DOHH2 (cell line): ENCODE data around the gene GTF3A.

ENCODE experiments used
- EZH2phosphoT487 ChIP-seq: fragments of 200-600 bp; sonication (generic); IDR thresholded peaks from 2 replicates; pipeline ENCODE4 v1.6.1; 2017; ENCODE audit warnings: borderline replicate concordance, mild to moderate bottlenecking, antibody characterized with exemption, low read length, moderate library complexity, mixed read lengths
- TF ChIP-seq, protein P1 (sequence below): fragments of 200-600 bp; sonication (generic); IDR thresholded peaks from one replicate; pipeline ENCODE4 v1.5.1; 2014; ENCODE audit warnings: antibody characterized with exemption, mild to moderate bottlenecking, low read depth, low read length; ENCODE audit not compliant: poor library complexity, severe bottlenecking

DNA sequence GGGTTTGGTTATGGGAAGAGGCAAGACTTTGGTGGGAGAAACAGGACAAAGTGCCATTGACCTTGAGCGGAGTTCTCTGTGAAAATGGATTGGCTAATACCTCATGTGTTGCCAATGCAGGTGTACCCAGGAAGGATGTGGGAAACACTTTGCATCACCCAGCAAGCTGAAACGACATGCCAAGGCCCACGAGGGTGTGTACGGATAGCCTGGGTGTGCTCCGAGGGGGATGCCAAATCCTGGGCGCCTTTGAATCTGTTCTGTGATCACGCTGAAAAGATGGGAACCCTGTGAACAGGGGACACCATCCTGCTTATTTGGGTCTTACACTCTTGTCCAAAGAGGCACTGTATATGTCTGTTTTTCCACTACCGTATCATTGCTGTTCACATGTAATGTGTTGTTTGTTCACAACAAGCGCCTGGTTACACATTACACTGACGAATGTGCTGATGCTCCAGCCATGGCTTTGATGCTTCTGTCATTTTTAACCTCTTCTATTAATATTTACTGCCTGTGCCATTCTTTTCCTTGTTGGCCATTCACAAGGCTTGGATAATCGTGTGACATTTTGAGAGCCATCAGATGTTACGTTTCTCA is 8.3 kb downstream of the GTF3A start:
- TF ChIP-seq, protein P1, sequence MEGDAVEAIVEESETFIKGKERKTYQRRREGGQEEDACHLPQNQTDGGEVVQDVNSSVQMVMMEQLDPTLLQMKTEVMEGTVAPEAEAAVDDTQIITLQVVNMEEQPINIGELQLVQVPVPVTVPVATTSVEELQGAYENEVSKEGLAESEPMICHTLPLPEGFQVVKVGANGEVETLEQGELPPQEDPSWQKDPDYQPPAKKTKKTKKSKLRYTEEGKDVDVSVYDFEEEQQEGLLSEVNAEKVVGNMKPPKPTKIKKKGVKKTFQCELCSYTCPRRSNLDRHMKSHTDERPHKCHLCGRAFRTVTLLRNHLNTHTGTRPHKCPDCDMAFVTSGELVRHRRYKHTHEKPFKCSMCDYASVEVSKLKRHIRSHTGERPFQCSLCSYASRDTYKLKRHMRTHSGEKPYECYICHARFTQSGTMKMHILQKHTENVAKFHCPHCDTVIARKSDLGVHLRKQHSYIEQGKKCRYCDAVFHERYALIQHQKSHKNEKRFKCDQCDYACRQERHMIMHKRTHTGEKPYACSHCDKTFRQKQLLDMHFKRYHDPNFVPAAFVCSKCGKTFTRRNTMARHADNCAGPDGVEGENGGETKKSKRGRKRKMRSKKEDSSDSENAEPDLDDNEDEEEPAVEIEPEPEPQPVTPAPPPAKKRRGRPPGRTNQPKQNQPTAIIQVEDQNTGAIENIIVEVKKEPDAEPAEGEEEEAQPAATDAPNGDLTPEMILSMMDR: no peak
- no peak for TF ChIP-seq EZH2phosphoT487
